D721Med (cell line): ENCODE results near the gene MALRD1.

Source experiments
- DNase-seq: peaks from one replicate; pipeline ENCODE4 v3.0.0; 2011; ENCODE audit warnings: low spot score; ENCODE audit not compliant: insufficient read length
- FAIRE-seq: peaks from 2 replicates; lab custom pipeline; 2011; peaks lifted over from hg19 to GRCh38; lab: Jason Lieb, UNC
- TF ChIP-seq, protein P1 (sequence below): IDR thresholded peaks from 2 replicates; pipeline ENCODE4 v1.5.1; 2012; ENCODE audit warnings: mild to moderate bottlenecking, control low read depth; ENCODE audit not compliant: insufficient read depth; ENCODE audit errors: missing control alignments

MALRD1 gene

DNA sequence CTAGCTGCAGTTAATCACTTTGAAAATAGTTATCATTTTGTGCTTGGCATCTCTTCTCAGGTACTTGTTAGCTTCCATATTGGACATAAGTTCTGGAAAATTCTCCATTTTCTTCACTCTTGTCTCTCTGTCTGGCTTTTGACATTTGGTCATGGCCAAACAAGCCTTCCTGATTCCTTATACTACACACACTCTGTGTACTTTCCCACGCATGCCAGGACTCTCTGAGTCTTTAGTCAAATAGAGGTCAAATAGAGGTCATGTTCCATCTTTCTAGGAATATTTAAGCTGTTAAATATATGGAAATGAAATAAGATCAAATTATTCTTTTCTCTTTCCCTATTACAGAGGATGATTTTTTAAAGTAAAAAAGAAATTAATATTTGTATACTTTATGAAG, 532.1 kb downstream of the MALRD1 start:
- DNase-seq (no peak), FAIRE-seq (no peak)
- TF ChIP-seq, protein P1, sequence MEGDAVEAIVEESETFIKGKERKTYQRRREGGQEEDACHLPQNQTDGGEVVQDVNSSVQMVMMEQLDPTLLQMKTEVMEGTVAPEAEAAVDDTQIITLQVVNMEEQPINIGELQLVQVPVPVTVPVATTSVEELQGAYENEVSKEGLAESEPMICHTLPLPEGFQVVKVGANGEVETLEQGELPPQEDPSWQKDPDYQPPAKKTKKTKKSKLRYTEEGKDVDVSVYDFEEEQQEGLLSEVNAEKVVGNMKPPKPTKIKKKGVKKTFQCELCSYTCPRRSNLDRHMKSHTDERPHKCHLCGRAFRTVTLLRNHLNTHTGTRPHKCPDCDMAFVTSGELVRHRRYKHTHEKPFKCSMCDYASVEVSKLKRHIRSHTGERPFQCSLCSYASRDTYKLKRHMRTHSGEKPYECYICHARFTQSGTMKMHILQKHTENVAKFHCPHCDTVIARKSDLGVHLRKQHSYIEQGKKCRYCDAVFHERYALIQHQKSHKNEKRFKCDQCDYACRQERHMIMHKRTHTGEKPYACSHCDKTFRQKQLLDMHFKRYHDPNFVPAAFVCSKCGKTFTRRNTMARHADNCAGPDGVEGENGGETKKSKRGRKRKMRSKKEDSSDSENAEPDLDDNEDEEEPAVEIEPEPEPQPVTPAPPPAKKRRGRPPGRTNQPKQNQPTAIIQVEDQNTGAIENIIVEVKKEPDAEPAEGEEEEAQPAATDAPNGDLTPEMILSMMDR = no peak

DNA sequence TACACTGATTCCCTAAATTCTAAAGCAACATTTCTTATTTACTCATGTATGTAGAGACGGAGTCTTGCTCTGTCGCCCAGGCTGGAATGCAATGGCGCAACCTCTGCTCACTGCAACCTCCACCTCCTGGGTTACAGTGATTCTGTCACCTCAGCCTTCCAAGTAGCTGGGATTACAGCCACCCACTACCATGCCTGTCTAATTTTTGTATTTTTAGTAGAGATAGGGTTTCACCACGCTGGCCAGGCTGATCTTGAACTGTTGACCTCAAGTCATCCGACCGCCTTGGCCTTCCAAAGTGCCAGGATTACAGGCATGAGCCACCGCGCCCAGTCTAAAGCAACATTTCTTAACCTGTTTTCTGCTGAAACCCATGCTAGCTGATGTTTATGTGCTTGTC, 540.0 kb downstream of the MALRD1 start:
- TF ChIP-seq, protein P1 = no peak

DNA sequence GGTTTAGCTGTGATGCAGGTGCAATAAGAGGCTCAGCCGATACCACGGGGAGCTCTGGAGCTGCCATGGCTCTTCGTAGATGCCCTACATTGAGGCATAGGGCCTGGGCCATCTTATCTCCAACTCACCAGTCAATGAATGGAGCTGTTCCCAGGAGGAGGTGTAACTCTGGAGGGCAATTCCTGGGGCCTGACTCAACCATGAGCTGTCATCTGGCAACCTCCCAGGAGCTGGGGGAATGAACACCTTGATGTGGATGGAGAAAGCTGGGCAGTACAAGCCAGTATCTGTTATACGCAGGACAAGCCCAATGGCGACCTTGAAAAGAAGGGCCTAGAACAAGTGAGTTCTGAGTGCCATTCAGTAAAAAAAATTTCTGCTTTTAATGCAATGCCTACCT, 543.7 kb downstream of the MALRD1 start:
- TF ChIP-seq, protein P1 = no peak
- FAIRE-seq (no peak), DNase-seq (no peak)

More for the DNA sequence above, 540.0 kb downstream of the MALRD1 start:
- FAIRE-seq (no peak), DNase-seq (no peak)

DNA sequence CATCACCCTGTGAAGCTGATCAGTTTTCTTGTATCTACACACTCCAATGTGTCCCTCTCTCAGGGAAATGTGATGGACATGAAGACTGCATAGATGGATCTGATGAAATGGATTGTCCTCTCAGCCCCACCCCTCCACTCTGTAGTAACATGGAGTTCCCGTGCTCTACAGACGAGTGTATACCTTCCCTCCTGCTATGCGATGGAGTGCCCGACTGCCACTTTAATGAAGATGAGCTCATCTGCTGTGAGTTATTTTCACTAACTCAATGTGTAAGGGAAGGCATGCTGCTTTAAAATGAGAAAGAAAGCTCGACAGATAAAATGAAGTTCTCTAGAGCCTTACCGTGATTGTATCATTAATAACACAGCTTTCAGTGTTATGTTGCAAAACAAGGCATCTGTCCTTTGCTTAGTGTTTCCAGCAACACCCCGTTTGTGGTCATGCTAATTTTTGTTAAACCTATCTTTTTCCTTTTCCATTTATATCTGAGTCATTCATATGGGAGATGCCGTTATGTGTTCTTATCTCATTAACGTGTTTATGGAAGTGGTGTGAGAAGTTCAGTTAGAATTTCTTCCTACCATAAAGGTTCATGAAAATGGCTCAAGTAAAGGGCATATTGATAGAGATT, 546.7 kb downstream of the MALRD1 start:
- no peak for DNase-seq
- TF ChIP-seq, protein P1 = no peak
- no peak for FAIRE-seq

DNA sequence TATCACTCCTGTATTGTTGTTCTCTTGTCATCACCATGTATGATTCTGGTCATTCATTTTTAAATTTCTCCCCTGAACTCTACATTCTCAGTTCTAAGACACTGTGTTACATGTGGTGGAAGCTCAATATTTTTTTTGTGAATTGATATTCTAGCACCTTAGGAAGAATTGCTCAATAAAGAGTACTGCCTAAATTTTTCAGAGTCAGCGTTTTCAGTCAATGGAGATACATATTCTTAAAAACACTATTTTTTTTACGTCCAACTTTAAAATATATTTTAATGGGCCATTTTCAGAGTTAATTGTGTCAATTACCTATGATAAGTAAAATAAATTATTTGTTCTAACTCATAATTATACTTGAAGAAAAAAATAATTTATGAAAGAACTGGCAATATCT, 557.2 kb downstream of the MALRD1 start:
- DNase-seq (no peak), FAIRE-seq (no peak)
- TF ChIP-seq, protein P1 = no peak

DNA sequence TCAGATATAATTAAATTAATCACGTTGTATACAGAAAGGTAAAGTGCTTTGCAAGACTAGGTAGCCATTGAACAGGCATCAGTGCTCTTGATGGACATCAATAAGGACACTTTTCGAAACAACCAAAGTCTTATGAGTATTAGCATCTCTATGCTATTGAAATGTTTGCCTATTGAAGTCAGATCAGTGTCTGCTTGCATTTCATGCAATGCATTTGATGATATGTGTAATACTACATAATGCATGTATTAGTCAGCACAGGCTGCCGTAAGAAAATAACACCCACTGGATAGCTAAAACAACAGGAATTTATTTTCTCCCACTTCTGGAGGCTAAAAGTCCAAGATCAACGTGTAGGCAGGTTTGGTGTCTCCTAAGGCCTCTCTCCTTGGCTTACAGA, 558.4 kb downstream of the MALRD1 start:
- FAIRE-seq (no peak), DNase-seq (no peak)
- TF ChIP-seq, protein P1 = no peak

DNA sequence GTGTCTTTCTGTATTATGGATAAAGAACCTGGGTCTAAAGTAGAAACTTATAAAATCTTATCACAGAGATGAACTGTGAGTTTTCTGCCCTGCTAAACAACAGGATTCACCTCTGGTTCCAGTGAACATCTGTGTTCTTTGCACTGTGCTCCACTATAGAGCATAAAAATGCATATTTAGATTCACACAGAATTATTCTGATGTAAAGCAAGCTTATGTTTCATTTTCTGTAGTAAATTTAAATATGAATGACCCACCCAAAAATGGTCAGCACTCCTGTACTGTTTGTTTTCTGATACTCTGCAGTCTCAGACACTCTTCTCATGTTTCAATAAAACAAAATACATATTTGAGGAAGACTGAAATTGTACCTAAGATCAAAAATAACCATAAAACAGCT, 563.2 kb downstream of the MALRD1 start:
- no peak for DNase-seq
- TF ChIP-seq, protein P1 = no peak
- no peak for FAIRE-seq
